Naive thymus-derived CD4-positive, alpha-beta T cell (primary cell): ENCODE measurements around the gene VIM. TPM values are rescaled to one million over a fixed set of nuclear protein-coding genes. Genes with fewer than 3 reads are reported as not detected.
"Not testable (repeated sequence)": the region's sequence is repeated elsewhere in the genome, so short reads cannot be mapped to it uniquely, and the experiment has no call there.

Source experiments
- ATAC-seq: fragments of 150-1000 bp; cut with Tn5 transposase; 2 replicates; pipeline ENCODE4 v1.10.0; 2021; ENCODE audit warnings: mild to moderate bottlenecking, moderate library complexity
- CTCF ChIA-PET: fragments of 350-600 bp; sonication (Branson Sonifier 250); formaldehyde crosslinking; loops from one replicate; lab custom pipeline; 2021; ENCODE audit warnings: antibody characterized with exemption; lab: Charles Lee
- POLR2A ChIA-PET: fragments of 350-600 bp; sonication (Branson Sonifier 250); formaldehyde crosslinking; loops from one replicate; lab custom pipeline; 2021; ENCODE audit warnings: antibody characterized with exemption, inconsistent platforms; lab: Charles Lee
- DNase-seq, 9 donors: peaks; one replicate each; pipeline versions ENCODE4 v3.0.0 to v3.0.0-alpha.2; 2020 to 2022; ENCODE audit warnings: mixed read lengths in 1 of 9
- H3K27ac ChIP-seq: one replicate; pipeline ENCODE4 v1.7.0; 2013; ENCODE audit warnings: mild to moderate bottlenecking, low read depth, low read length, moderate library complexity
- H3K27me3 ChIP-seq, 2 donors: one replicate each; pipeline ENCODE4 v1.7.0; 2013; ENCODE audit warnings: low read length in 2 of 2, mild to moderate bottlenecking in 2 of 2, moderate library complexity in 2 of 2; ENCODE audit not compliant: control insufficient read depth in 2 of 2, insufficient read depth in 2 of 2
- H3K36me3 ChIP-seq, 3 experiments: 1 replicate in 2 of 3; 2 replicates in 1 of 3; pipeline ENCODE4 v1.7.0; 2013; ENCODE audit warnings: low read length in 3 of 3, mild to moderate bottlenecking in 3 of 3, moderate library complexity in 1 of 3; ENCODE audit not compliant: insufficient read depth in 3 of 3, control insufficient read depth in 2 of 3
- H3K4me1 ChIP-seq, 2 donors: one replicate each; pipeline ENCODE4 v1.7.0; 2013; ENCODE audit warnings: low read length in 2 of 2, mild to moderate bottlenecking in 2 of 2, moderate library complexity in 1 of 2; ENCODE audit not compliant: control insufficient read depth in 2 of 2, insufficient read depth in 2 of 2
- H3K4me3 ChIP-seq: 2 replicates; pipeline ENCODE4 v1.7.0; 2013; ENCODE audit warnings: mild to moderate bottlenecking, low read length
- H3K9me3 ChIP-seq, 3 experiments: 1 replicate in 2 of 3; 2 replicates in 1 of 3; pipeline ENCODE4 v1.7.0; 2013; ENCODE audit warnings: low read length in 3 of 3; ENCODE audit not compliant: control insufficient read depth in 2 of 3
- H3K27ac Mint-ChIP-seq, 9 donors: one replicate each; pipeline ENCODE4 v1.8.0; 2020 to 2022; ENCODE audit warnings: mixed read lengths in 9 of 9, mild to moderate bottlenecking in 8 of 9, moderate library complexity in 5 of 9, inconsistent platforms in 2 of 9
- H3K27me3 Mint-ChIP-seq, 5 donors: one replicate each; pipeline ENCODE4 v1.8.0; 2021 to 2022; ENCODE audit warnings: mixed read lengths in 5 of 5, mild to moderate bottlenecking in 1 of 5
- H3K36me3 Mint-ChIP-seq, 5 donors: one replicate each; pipeline ENCODE4 v1.8.0; 2020 to 2022; ENCODE audit warnings: mixed read lengths in 5 of 5, mild to moderate bottlenecking in 3 of 5, inconsistent platforms in 1 of 5
- H3K4me1 Mint-ChIP-seq, 7 donors: one replicate each; pipeline ENCODE4 v1.8.0; 2020 to 2022; ENCODE audit warnings: mixed read lengths in 7 of 7, mild to moderate bottlenecking in 3 of 7, inconsistent platforms in 1 of 7
- H3K4me3 Mint-ChIP-seq, 10 donors: one replicate each; pipeline ENCODE4 v1.8.0; 2020 to 2022; ENCODE audit warnings: mild to moderate bottlenecking in 10 of 10, mixed read lengths in 10 of 10, moderate library complexity in 6 of 10, inconsistent platforms in 2 of 10
- H3K9me3 Mint-ChIP-seq, 11 donors: one replicate each; pipeline ENCODE4 v1.8.0; 2020 to 2022; ENCODE audit warnings: mixed read lengths in 11 of 11, mild to moderate bottlenecking in 4 of 11, inconsistent platforms in 1 of 11, moderate library complexity in 1 of 11
- intact Hi-C, 2 donors: fragments of 100-400 bp; cut with micrococcal nuclease; formaldehyde crosslinking; loops; one replicate each; pipeline ENCODE4 v1.15.1; 2023
- polyA plus RNA-seq, 2 donors: library from polyadenylated mRNA; unstranded; fragments of 300-500 nt; fragmentation: Illumina TruSeq; gene quantifications; one replicate each; pipeline ENCODE4 v1.2.3, GENCODE V29; 2021
- total RNA-seq, 6 experiments: library from RNA in 5 of 6; stranded (reverse) in 5 of 6; gene quantifications; 1 replicate in 5 of 6; 2 replicates in 1 of 6; pipeline ENCODE4 v1.2.3 and lab custom pipeline; 2021 to 2026

VIM gene
- total and polyA plus RNA-seq, 7 experiments from 2014 or later, result 399 to 2,181 (median 546) TPM

DNA sequence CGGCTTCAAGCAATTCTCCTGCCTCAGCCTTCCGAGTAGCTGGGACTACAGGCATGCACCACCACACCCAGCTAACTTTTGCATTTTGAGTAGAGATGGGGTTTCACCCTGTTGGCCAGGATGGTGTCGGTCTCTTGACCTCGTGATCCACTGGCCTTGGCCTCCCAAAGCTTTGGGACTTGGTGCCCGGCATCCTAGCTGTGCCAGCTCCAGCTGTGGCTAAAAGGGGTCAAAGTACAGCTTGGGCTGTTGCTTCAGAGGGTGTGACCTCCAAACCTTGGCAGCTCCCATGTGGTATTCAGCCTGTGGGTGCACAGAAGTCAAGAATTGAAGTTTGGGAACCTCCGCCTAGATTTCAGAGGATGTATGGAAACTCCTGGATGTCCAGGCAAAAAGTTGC, 38.5 kb downstream of the VIM start:
- H3K27ac ChIP-seq, H3K4me3 Mint-ChIP-seq, H3K27me3 ChIP-seq, H3K27ac Mint-ChIP-seq, intact Hi-C loops, DNase-seq, POLR2A ChIA-PET, H3K36me3 Mint-ChIP-seq, ATAC-seq, H3K4me3 ChIP-seq, H3K4me1 ChIP-seq, H3K36me3 ChIP-seq, H3K4me1 Mint-ChIP-seq: not testable (repeated sequence)
- H3K9me3 ChIP-seq, result peaks cover 0 to 25% (median 0%) of the 10 kb centered on the region in 3 experiments
- peaks cover 3 to 41% (median 17%) of the 10 kb centered on the region in 11 donors for H3K9me3 Mint-ChIP-seq
- H3K27me3 Mint-ChIP-seq, result peaks cover 0 to 14% (median 9%) of the 10 kb centered on the region in 5 donors
- CTCF ChIA-PET, result interaction anchor here (0.7 kb wide), 1 partner anchor 10 kb away, joined by 3 read pairs; no protein-coding TSS in a partner anchor

DNA sequence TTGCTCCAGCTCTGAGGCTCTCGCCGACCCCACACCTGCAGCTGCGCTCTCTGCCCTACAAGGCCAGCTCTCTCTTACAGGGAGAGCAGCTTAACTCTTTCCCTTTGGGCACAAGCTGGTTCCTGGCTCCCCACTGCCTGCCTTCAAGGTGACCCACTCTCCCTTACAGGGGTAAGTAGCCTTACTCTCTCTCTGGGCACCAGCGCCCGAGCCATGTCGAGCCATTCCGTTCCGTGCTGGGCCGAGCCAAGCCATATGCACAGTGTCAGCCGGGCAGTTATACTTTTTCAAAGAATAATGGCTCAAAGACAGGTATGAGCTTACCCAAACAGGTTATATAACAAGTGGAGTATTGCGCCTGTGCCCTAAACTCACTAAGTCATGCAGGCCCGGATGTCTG, 44.6 kb downstream of the VIM start:
- H3K4me3 Mint-ChIP-seq, result no peak overlapping the region
- no peaks in the 10 kb centered on the region for H3K4me1 Mint-ChIP-seq
- no peaks in the 10 kb centered on the region for H3K4me1 ChIP-seq
- no peak for ATAC-seq
- no peak overlapping the region for H3K27ac ChIP-seq
- peaks cover 0 to 3% of the 10 kb centered on the region in 2 donors for H3K27me3 ChIP-seq
- peaks cover 0 to 18% (median 0%) of the 10 kb centered on the region in 11 donors for H3K9me3 Mint-ChIP-seq
- intact Hi-C loops, result no loop called here
- no peaks in the 10 kb centered on the region for H3K36me3 Mint-ChIP-seq
- H3K36me3 ChIP-seq, result no peaks in the 10 kb centered on the region
- no peak overlapping the region for H3K27ac Mint-ChIP-seq
- H3K27me3 Mint-ChIP-seq, result peaks cover 0 to 12% (median 5%) of the 10 kb centered on the region in 5 donors
- H3K9me3 ChIP-seq, result no peaks in the 10 kb centered on the region
- ChIA-PET CTCF (interaction anchor here (0.6 to 1.1 kb wide), 3 partner anchors 16 to 170 kb away, joined by 4 to 5 read pairs (median 4); no protein-coding TSS in a partner anchor), POLR2A (no interaction called here)
- no peak overlapping the region for H3K4me3 ChIP-seq
- no peak for DNase-seq

DNA sequence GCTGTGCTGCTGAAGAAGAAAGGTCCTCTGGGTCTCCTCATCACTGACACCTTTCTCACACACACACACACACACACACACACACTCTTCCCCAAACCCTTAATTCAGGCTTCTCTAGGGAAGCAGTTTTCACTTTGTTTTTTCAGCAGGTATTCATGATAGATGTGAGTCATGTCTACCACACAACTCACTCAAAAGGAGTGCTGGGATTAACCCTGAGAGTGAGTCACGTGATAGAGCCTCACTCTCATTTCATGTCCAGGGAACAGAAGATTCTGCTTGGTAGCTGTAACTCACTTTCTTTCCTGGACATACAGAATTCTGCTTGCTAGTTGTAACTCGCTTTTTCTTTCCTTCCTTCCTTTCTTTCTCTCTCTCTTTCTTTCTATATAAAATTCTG, 45.4 kb downstream of the VIM start:
- no peak for DNase-seq
- Mint-ChIP-seq H3K27ac (no peak overlapping the region), H3K4me3 (no peak overlapping the region), H3K4me1 (no peaks in the 10 kb centered on the region), H3K36me3 (no peaks in the 10 kb centered on the region), H3K9me3 (peaks cover 0 to 20% (median 0%) of the 10 kb centered on the region in 11 donors), H3K27me3 (peaks cover 0 to 7% (median 2%) of the 10 kb centered on the region in 5 donors)
- no peaks in the 10 kb centered on the region for H3K4me1 ChIP-seq
- no peak overlapping the region for H3K4me3 ChIP-seq
- ATAC-seq, result no peak
- intact Hi-C loops, result no loop called here
- CTCF ChIA-PET, result no interaction called here
- no peaks in the 10 kb centered on the region for H3K36me3 ChIP-seq
- no peaks in the 10 kb centered on the region for H3K9me3 ChIP-seq
- no peak overlapping the region for H3K27ac ChIP-seq
- POLR2A ChIA-PET, result interaction anchor here (0.5 kb wide), 1 partner anchor 101 kb away, joined by 3 read pairs; no protein-coding TSS in a partner anchor
- peaks cover 0 to 3% of the 10 kb centered on the region in 2 donors for H3K27me3 ChIP-seq

DNA sequence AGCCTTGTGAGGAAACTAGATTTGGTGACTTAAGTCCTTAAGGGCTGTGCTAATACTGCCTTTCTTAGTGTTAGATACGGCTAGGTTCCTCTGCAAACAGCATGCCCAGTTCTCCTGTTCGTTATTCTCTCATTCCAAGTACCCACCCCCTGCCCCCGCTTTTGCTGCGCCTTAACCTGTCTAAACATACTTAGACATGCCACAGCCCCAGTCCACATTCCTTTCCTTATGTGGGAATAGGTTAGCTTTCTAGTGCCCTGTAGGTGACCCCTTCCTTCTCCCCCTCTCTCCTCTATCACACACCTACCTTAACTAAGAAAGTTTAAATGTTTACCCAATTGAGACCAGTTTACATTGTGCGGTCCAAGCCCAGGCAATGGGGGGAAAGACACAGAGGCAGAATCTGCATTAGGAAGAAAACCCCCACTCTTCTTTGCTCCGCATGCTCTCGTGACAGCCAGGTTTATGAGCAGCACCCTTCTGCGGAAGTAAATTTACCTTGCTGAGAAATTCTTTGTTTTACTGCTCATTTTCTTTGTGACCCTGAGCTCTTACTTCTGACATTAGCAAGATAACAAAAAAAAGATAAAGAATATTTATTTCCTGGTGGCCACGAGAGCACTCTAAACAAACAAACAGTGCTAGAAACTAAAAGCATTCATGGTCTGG, 48.8 kb downstream of the VIM start:
- Mint-ChIP-seq H3K27me3 (peaks cover 0 to 7% (median 0%) of the 10 kb centered on the region in 5 donors), H3K4me1 (no peaks in the 10 kb centered on the region), H3K9me3 (peaks cover 2 to 36% (median 15%) of the 10 kb centered on the region in 11 donors), H3K4me3 (no peak overlapping the region), H3K36me3 (peaks cover 0 to 13% (median 4%) of the 10 kb centered on the region in 5 donors), H3K27ac (no peak overlapping the region)
- no peak overlapping the region for H3K27ac ChIP-seq
- no peaks in the 10 kb centered on the region for H3K36me3 ChIP-seq
- H3K27me3 ChIP-seq, result peaks cover 0 to 3% of the 10 kb centered on the region in 2 donors
- CTCF ChIA-PET, result no interaction called here
- no peak for ATAC-seq
- no peak for DNase-seq
- POLR2A ChIA-PET, result no interaction called here
- H3K4me1 ChIP-seq, result no peaks in the 10 kb centered on the region
- peaks cover 0 to under 1% (median 0%) of the 10 kb centered on the region in 3 experiments for H3K9me3 ChIP-seq
- intact Hi-C loops, result no loop called here
- H3K4me3 ChIP-seq, result no peak overlapping the region

DNA sequence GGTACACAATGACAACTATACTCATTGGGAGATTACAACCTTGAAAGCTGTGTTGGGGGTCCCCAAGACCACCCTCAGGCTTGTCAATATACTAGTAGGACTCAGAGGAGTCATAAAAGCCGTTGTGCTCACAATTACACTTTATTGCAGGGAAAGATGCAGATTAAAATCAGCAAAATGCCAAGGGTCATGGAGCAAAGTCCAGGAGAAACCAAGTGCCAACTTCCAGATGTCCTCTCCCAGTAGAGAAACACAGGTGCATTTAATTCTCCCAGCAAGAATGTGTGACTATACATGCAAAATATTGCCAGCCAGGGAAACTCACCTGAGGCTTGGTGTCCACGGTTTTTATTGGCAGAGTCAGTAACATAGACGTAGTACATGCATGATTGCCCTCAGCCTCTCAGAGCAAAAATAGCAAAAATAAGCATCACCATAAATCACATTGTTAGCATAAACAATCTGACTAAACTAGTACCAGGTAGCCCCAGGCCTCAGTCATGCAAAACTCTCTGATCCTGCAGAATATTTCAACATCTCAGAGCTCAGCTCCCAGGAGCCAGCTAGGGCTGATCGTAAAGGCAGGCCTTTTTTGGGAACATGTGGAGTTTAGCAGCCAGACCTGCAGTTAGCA, 50.7 kb downstream of the VIM start:
- ChIA-PET POLR2A (no interaction called here), CTCF (interaction anchor here (0.5 kb wide), 1 partner anchor 17 kb away, joined by 4 read pairs; no protein-coding TSS in a partner anchor)
- Mint-ChIP-seq H3K36me3 (peaks cover 0 to 15% (median 7%) of the 10 kb centered on the region in 5 donors), H3K4me1 (no peaks in the 10 kb centered on the region), H3K27ac (no peak overlapping the region), H3K9me3 (peaks cover 2 to 54% (median 23%) of the 10 kb centered on the region in 11 donors), H3K27me3 (peaks cover 0 to 9% (median 0%) of the 10 kb centered on the region in 5 donors), H3K4me3 (no peak overlapping the region)
- no peak for ATAC-seq
- Histone ChIP-seq H3K27ac (no peak overlapping the region), H3K27me3 (peaks cover 0 to 3% of the 10 kb centered on the region in 2 donors), H3K9me3 (peaks cover 0 to 10% (median 0%) of the 10 kb centered on the region in 3 experiments), H3K36me3 (no peaks in the 10 kb centered on the region), H3K4me3 (no peak overlapping the region), H3K4me1 (no peaks in the 10 kb centered on the region)
- intact Hi-C loops, result no loop called here
- DNase-seq, result no peak

DNA sequence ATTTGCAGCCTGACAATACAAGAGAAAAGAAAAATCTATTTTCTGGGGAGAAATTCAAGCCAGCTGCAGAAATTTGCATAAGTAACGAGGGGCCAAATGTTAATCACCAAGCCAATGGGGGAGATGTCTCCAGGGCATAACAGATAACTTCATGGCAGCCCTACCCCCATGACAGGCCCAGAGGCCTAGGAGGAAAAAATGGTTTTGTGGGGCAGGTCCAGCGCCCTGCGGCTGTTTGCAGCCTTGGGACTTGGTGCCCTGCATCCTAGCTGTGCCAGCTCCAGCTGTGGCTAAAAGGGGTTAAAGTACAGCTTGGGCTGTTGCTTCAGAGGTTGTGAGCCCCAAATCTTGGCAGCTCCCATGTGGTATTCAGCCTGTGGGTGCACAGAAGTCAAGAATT, 54.3 kb downstream of the VIM start:
- H3K4me3 Mint-ChIP-seq, result no peak overlapping the region
- H3K4me1 Mint-ChIP-seq, result no peaks in the 10 kb centered on the region
- no peak overlapping the region for H3K27ac Mint-ChIP-seq
- peaks cover 0 to 7% (median 5%) of the 10 kb centered on the region in 5 donors for H3K27me3 Mint-ChIP-seq
- POLR2A ChIA-PET, result no interaction called here
- intact Hi-C loops, result no loop called here
- peaks cover 2 to 44% (median 25%) of the 10 kb centered on the region in 11 donors for H3K9me3 Mint-ChIP-seq
- H3K36me3 Mint-ChIP-seq, result peaks cover 0 to 15% (median 7%) of the 10 kb centered on the region in 5 donors
- H3K36me3 ChIP-seq, result no peaks in the 10 kb centered on the region
- no peak overlapping the region for H3K4me3 ChIP-seq
- no peaks in the 10 kb centered on the region for H3K27me3 ChIP-seq
- H3K9me3 ChIP-seq, result peaks cover 0 to 10% (median 0%) of the 10 kb centered on the region in 3 experiments
- no peak for ATAC-seq
- CTCF ChIA-PET, result no interaction called here
- no peaks in the 10 kb centered on the region for H3K4me1 ChIP-seq
- DNase-seq, result no peak
- no peak overlapping the region for H3K27ac ChIP-seq
